Activated CD8-positive, alpha-beta memory T cell treated with anti-CD3 and anti-CD28 coated beads for 48 hours (primary cell): ENCODE results near the gene GPR75.
"Not testable (repeated sequence)": the region's sequence is repeated elsewhere in the genome, so short reads cannot be mapped to it uniquely, and the experiment has no call there.

Source experiments
- DNase-seq, 3 experiments: peaks; one replicate each; pipeline ENCODE4 v3.0.0-alpha.2; 2020; ENCODE audit warnings: low read depth in 2 of 3, low spot score in 2 of 3

Gene GPR75

DNA sequence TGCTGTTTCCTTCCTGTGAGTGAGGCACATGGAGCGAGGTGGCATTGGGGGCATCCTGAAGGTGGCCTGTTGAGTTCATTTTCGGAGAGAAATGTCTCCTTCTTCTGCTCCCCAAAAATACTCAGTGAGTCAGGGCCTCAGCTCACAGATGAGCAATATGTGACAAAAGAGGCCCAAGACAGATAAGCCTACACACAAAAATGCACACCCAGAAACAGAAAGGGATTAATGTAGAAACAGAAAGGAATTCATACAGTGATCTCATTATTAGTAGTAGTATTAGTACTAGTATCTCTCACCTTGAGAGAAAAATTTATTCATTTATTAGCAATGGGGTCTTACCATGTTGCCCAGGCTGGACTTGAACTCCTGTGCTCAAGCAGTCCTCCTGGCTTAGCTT, 5.1 kb downstream of the GPR75 start:
- no peak for DNase-seq

DNA sequence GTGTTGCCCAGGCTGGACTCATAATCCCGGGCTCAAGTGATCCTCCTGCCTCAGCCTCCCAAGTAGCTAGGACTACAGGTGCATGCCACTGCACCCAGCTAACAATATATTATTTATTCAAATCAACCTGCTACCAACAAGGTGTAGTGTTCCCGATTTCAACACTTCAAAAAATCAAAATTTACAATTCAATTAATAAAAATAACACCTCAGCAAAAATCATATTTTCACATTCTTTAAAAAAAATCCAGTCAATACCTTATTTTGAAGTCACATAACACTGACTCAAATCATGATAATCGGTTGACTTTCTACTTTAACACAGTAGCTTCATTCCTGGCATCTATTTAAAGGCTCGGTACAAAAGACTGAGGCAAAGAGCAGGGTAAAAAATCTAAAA, 7.2 kb downstream of the GPR75 start:
- DNase-seq = no peak

GRCh38 chr2:53851052-53851757, 8.6 kb downstream of the GPR75 start:
- not testable (repeated sequence) for DNase-seq

DNA sequence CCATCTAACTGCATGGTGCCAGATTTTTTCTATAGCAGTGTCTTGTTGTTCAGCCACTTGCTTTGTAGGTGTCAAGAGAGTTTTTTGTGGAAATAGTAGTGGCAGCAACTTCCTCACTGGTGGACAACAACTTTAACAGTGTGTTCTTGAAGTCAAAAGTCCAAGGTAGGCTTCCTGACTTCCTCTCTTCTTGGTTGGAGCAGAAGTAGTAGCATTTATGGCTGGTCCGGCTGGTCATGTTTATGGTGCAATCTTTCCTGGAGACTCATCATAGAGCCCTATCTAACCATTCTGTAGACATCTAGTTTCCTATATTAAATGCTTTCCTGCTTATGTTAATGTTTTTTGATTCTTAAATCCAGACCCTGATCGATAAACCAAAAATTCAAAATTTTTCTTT, 11.7 kb downstream of the GPR75 start:
- no peak for DNase-seq

DNA sequence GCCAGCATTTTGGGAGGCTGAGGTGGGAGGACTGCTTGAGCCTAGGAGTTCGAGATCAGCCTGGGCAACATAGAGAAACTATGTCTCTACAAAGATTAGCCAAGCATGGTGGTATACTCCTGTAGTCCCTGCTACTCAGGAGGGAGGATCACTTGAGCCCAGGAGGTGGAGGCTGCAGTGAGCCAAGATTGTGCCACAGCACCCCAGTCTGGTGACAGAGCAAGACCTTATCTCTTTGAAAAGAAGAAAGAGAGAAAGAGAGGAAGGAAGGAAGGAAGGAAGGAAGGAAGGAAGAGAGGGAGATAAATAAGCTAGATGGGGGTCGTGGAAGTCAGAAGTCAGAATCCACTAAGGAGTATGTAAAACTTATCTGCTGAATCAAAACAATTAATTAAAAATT, 16.2 kb downstream of the GPR75 start:
- no peak for DNase-seq

DNA sequence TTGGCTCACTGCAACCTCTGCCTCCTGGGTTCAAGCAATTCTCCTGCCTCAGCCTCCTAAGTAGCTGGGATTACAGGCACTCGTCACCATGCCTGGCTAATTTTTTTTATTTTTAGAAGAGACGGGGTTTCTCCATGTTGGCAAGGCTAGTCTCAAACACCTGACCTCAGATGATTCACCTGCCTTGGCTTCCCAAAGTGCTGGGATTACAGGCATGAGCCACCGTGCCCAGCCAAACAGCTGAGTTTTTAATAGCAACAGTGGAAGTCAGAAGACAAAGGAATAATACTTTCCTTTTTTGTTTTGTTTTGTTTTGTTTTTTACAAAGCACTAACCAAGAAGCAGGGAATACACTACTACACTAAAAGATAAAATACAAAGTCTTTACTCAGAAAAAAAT, 16.9 kb downstream of the GPR75 start:
- DNase-seq = no peak

GRCh38 chr2:53841651-53842050, 18.1 kb downstream of the GPR75 start:
- not testable (repeated sequence) for DNase-seq

DNA sequence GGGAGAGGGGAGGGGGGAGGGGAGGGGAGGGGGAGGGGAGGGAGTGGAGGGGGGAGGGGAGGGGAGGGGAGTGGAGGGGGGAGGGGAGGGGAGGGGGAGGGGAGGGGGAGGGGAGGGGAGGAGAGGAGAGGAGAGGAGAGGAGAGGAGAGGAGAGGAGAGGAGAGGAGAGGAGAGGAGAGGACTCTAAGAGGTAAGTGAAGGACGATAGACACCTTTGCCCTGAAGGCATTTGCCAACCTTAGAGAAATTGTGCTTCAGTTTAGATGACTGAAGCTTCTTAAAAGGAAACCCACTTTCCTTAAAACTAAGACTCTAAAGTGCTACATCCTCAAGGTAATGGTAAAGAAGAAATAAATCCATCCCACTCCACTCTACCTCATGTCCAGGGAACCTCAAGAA, 19.2 kb downstream of the GPR75 start:
- DNase-seq = no peak

DNA sequence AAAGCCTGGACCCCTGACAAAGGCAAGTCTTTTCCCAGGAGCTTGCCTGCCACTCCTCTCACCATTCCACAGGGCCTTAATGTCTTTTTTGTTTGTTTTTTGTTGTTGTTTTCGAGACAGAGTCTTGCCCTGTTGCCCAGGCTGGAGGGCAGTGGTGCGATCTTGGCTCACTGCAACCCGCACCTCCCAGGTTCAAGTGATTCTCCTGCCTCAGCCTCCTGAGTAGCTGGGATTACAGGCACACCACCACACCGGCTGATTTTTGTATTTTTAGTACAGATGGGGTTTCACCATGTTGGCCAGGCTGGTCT, 29.8 kb downstream of the GPR75 start:
- not testable (repeated sequence) for DNase-seq

DNA sequence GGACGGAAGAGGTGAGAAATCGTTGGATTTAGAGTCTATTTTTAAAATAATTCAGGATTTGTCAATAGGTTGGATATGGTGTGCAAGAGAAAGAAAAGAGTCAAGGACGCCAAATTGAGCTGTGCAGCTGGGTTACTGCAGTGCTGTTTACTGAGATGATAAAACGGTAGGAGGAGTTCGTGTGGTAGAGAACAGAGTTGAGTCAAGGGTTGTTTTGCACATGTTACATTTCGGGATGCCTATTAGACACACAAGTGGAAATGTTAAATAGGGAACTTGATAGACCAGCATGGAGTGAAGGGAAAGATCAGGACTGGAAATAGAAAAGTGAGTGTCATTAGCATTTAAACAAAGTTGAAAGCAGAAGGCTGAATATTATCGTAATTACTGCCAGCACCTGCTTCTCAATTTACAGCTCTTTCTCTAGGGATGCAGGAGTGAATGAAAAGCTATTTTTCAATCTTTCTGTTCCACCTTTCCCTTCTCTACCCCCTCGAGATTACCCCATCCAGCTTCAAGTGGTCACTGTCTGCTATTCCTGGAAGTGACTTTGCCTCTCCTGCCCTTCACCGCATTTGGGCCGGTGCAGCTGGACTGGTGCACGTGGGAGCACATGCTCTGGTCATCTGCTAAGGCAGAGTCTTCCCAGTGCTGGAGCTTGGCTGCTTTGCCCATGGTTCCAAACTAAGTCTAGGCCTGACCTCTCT, 30.3 kb downstream of the GPR75 start:
- DNase-seq = no peak

- DNase-seq = no peak
These were observed 31.4 kb downstream of the GPR75 start for GRCh38 chr2:53828331-53828730.

DNA sequence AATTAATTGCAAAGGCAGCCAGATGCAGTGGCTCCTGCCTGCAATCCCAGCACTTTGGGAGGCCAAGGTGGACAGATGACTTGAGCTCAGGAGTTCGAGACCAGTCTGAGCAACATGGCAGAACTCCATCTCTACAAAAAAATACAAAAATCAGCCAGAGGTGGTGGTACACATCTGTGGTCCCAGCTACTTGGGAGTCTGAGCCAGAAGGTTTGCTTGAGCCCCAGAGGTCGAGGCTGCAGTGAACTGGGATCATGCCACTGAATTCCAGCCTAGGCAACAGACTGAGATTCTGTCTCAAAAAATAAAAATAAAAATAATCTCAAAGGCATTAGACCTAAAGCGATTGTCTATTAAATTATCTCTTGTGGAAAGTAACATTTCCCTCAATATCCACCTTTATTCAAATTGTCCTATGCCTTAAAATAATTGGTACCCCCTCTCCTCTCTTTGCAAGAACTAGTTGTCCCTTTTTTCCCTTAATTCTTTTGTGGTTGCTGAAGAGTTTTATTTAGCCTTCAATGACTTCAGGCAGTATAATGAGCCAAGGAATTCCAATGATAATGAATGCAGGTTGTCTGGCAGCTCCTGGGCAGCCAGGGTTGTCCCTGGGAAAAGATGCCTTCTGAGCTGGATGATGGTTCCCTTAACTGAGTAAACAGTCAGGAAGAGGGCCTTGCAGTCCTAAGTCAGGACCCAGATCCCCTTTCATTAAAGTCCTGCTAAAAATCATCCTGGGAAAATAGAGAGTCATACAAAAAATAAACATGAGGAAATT, 32.2 kb downstream of the GPR75 start:
- DNase-seq = no peak

DNA sequence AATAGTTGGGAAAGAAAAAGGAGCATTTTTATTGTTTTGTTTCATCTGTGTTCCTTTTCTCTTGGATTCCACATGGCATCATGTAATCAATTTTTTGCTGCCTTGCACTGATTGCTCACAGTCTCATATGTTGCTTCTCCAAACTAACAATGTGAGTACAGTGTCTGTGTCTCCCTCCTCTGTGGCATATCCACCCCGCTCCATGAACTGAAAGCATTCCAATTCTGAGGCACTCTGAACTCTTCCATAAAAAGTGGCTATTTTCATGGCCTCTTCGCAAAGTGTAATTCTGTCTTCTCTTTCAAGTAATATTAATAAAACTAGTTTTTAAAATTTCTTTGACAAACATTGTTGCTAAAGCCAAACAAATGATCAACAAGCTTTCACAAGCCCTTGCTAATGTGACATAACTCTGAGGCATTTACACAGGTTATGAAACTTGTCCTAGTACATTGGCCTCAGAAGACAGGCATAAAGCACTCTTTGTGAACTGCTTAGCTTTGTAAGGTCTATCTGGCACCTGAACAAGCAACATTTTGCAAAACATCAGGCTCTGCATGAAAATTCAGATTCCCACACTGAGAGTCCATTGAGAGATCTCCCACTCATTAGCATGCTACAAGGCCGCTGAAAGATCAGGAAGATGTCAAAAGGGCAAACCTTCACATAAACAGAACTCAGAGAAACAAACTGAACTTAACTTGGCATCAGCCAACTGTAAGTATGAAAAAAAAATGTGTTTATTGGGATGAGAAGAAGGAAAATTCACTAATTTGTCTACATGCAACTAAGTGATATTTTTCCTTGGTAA, 33.0 kb downstream of the GPR75 start:
- DNase-seq = no peak

- DNase-seq = no peak
These were observed 33.7 kb downstream of the GPR75 start for GRCh38 chr2:53826030-53826410.

GRCh38 chr2:53823639-53824038, 36.1 kb downstream of the GPR75 start:
- not testable (repeated sequence) for DNase-seq

GRCh38 chr2:53821810-53822209, 38.0 kb downstream of the GPR75 start:
- no peak for DNase-seq

- DNase-seq = no peak
These were observed 39.1 kb downstream of the GPR75 start for GRCh38 chr2:53820711-53821110.

DNA sequence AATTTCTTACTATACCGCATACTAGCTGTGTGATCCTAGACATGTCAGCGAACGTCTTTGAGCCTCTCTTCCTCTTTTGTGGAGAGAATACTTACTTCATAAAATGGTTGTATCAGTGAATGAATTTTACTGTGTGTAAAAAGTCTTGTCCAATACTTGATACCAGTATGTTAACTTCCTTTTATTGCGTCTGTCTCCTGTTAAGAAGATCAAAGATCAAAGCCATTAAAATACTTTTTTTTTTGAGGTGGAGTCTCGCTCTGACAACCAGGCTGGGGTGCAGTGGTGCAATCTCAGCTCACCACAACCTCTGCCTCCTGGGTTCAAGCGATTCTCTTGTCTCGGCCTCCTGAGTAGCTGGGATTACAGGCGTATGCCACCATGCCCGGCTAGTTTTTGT, 39.7 kb downstream of the GPR75 start:
- no peak for DNase-seq

DNA sequence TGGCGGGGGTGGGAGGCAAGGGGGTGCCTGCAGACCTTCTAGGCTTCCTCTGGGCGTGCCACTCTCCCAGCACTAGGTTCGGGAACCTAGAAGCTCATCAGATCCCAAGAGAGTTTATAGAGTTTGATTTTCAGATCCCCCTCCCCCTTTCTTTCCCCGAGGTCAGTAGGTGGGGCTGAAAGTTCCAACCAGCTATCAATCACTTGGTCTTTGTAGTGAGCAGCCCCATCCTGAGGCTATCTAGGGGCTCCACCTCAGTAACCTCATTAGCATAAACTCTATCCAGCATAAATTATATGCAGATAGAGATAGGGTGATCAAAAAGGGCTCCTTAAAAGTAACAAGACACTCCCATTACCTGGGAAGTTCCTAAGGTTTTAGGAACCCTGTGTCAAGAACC, 40.1 kb downstream of the GPR75 start:
- DNase-seq = no peak

DNA sequence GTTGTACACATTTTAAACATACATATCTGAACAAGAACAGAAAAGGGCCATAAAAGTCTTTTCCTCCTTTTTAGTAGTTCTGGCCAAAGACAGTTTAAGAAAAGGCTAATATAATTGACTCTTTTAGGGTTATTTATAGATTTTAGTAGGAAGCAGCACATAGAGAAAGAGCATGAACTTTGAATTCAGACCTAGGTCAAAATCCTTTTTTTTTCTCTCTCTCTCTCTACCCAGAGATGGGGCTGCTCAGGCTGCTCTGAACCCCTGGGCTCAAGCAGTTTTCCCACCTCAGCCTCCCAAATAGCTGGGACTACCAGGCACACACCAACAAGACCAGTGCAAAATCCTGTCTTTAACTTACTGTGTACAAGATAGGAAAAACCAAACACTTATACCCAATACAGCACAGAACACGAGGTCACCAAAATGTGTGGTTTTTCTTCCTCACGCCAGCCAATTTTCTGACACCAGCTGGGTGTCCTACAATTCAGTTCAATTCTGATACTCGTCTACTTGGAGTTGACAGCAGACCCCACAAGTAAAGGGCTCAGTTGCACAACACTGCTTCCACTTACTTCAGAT, 40.8 kb downstream of the GPR75 start:
- DNase-seq = no peak

DNA sequence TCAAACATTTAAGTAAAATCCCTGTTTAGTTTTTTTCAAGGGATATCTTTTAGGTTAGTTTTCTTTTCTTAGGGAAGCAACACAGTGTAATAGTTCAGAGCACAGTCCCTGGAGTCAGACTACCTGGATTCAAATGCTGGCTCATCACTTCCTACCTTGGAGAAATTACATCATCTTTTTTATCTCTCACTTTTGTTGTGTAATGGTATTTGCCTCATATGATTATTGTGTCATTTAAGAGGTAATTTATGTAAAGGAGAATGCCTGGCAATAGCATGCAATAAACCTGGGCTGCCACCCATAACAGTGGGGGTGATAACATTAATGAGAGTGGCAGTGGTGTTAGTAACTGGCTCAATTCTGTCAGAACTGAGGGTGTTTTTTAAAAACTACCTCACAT, 46.6 kb downstream of the GPR75 start:
- no peak for DNase-seq
